Endothelial cell of coronary artery (primary cell): Measurements from ENCODE around the gene CDPF1. TPM values are rescaled to one million over a fixed set of nuclear protein-coding genes. Genes with fewer than 3 reads are reported as not detected.

ENCODE experiments used
- total RNA-seq: library from RNA; depleted of rRNA; stranded (reverse); fragments of >200 nt; gene quantifications from 2 replicates; pipeline ENCODE4 v1.2.3, GENCODE V29; 2014

The CDPF1 gene
- 6.1 and 9.1 TPM in 2 replicates for total RNA-seq

GRCh38 chr22:46250035-46250782 is at the start of gene CDPF1:
CDPF1 (minus strand) TSS chr22:46250293; CDS start chr22:46248284, 2,009 bp downstream.

GRCh38 chr22:46296257-46297150 is 46.4 kb upstream of the CDPF1 start, which contains the start of gene GTSE1:
GTSE1 (plus strand) TSS chr22:46296870; CDS start chr22:46297401, 531 bp downstream.

GRCh38 chr22:46267431-46268279 is 17.6 kb upstream of the CDPF1 start, which contains the start of gene TTC38:
TTC38 (plus strand) TSS chr22:46268008; CDS start chr22:46268040, 32 bp downstream.

GRCh38 chr22:46263216-46263590 is 13.1 kb upstream of the CDPF1 start, which contains the start of gene PKDREJ:
PKDREJ (minus strand) TSS chr22:46263343; CDS start chr22:46263322, 21 bp downstream.

Other genes with a start within 250 kb of the CDPF1 start
- gene PPARA, start 99.8 kb downstream of the CDPF1 start, total RNA-seq, result 5.4 and 10.2 TPM in 2 replicates
- under 0.01 TPM in 1 of 2 replicates, not detected in the other for gene PKDREJ, start 13.1 kb upstream of the CDPF1 start, total RNA-seq
- gene TTC38, start 17.7 kb upstream of the CDPF1 start, total RNA-seq, result 21.6 and 27.2 TPM in 2 replicates
- gene GTSE1, start 46.6 kb upstream of the CDPF1 start, total RNA-seq, result 3.6 and 8.3 TPM in 2 replicates
- 35.1 and 36.0 TPM in 2 replicates for gene TRMU, start 85.4 kb upstream of the CDPF1 start, total RNA-seq